ENCODE measurements around the gene ENTPD8. TPM values are rescaled to one million over a fixed set of nuclear protein-coding genes. Genes with fewer than 3 reads are reported as not detected.

ENTPD8 gene
- total and polyA plus RNA-seq, 2 of the 13 experiments (the other 11 are each of a cell fraction or from before 2014, with no cell fraction given) = 0.26 to 0.44 TPM

GRCh38 chr9:137454145-137454596, 13.0 kb upstream of the ENTPD8 start:
- H2AFZ ChIP-seq (ENCODE audit: low read length) = no peak overlapping the region
- TF ChIP-seq YEATS4 (CRISPR knock-in tag; IDR thresholded peaks at IDR 0.05; ENCODE audit: borderline replicate concordance) (no peak), ZNF879 (CRISPR knock-in tag; IDR thresholded peaks at IDR 0.05) (0 out of 2 replicates have a peak, but pooled peaks have one; percentile 1), ATF7-NPFF (CRISPR knock-in tag; IDR thresholded peaks at IDR 0.05; ENCODE audit: low read depth) (peak; percentile 18; the same call in 1 of the 2 replicates), ZNF574 (CRISPR knock-in tag; IDR thresholded peaks at IDR 0.05) (no peak), PRDM10 (CRISPR knock-in tag; IDR thresholded peaks at IDR 0.05; ENCODE audit: low read depth) (no peak), HMG20A (CRISPR knock-in tag; IDR thresholded peaks at IDR 0.05; ENCODE audit: borderline replicate concordance) (no peak), ZFP82 (CRISPR knock-in tag; IDR thresholded peaks at IDR 0.05; ENCODE audit: borderline replicate concordance) (0 out of 2 replicates have a peak, but pooled peaks have one; percentile 78), RBFOX2 (IDR thresholded peaks at IDR 0.05; ENCODE audit: low read depth, low read length) (peak; percentile 60), GATAD1 (CRISPR knock-in tag; IDR thresholded peaks at IDR 0.05) (no peak), GPN1 (CRISPR knock-in tag; IDR thresholded peaks at IDR 0.05; ENCODE audit: borderline replicate concordance) (no peak), ZNF670 (CRISPR knock-in tag; IDR thresholded peaks at IDR 0.05; ENCODE audit: borderline replicate concordance) (peak; percentile 54; the same call in 1 of the 2 replicates), ZBTB37 (CRISPR knock-in tag; IDR thresholded peaks at IDR 0.05) (0 out of 2 replicates have a peak, but pooled peaks have one; percentile 1), ZNF17 (CRISPR knock-in tag; IDR thresholded peaks at IDR 0.05) (no peak), ZNF12 (CRISPR knock-in tag; IDR thresholded peaks at IDR 0.05) (0 out of 2 replicates have a peak, but pooled peaks have one; percentile 49), HOXA9 (CRISPR knock-in tag; IDR thresholded peaks at IDR 0.05; ENCODE audit: borderline replicate concordance) (no peak), ZNF34 (CRISPR knock-in tag; IDR thresholded peaks at IDR 0.05; ENCODE audit: borderline replicate concordance) (0 out of 2 replicates have a peak, but pooled peaks have one; percentile 10), AGO2 (optimal IDR thresholded peaks at IDR 0.05; ENCODE audit: low read depth, low read length) (peak; percentile 19)

More at GRCh38 chr9:137454145-137454596, 13.0 kb upstream of the ENTPD8 start:
- Histone ChIP-seq H3K4me2 (ENCODE audit: low read depth, low read length) (peak overlapping the region; percentile 96), H3K4me1 (ENCODE audit: insufficient read depth, low read length) (peaks cover 64% of the 10 kb centered on the region), H3K4me3 (replicated peaks in 1 of 3; ENCODE audit: insufficient read depth in 1 of 3, low read depth in 2 of 3, low read length in 3 of 3) (peak overlapping the region in 2 of 3 experiments; percentile 32 to 95; a peak in 4 of 6 replicates), H3K36me3 (replicated peaks in 1 of 2; ENCODE audit: control insufficient read depth in 1 of 2, insufficient read depth in 2 of 2, low read length in 2 of 2) (peaks cover 12 to 45% of the 10 kb centered on the region in 2 experiments), H3K79me2 (ENCODE audit: insufficient read depth, low read length) (peaks cover 31% of the 10 kb centered on the region), H4K20me1 (ENCODE audit: insufficient read depth, low read length) (peaks cover 14% of the 10 kb centered on the region; the same call in 1 of the 2 replicates), H3K27me3 (ENCODE audit: control insufficient read depth in 1 of 2, insufficient read depth in 2 of 2, low read length in 2 of 2) (no peaks in the 10 kb centered on the region), H3K9ac (ENCODE audit: insufficient read depth, low read depth, low read length) (peak overlapping the region; percentile 70), H3K9me3 (ENCODE audit: low read length) (no peaks in the 10 kb centered on the region), H3K27ac (ENCODE audit: extremely low read length, insufficient read depth, low read length) (peak overlapping the region; percentile 99)
- no CpG with 5 or more reads among the region's 24 CpGs for WGBS (ENCODE audit: low lambda C conversion rate)
- in situ Hi-C loops (cut with HindIII; ENCODE audit: extremely low pct_ligation_motif_present, low pct_unique_long_range_greater_than_20kb) = no loop called here
- ATAC-seq = peak; percentile 47
- no TSS peak for BruUV-seq (replicated peaks)
- no peak for FAIRE-seq
- no peak for DNase-seq (ENCODE audit: low spot score)
- intact Hi-C loops (cut with micrococcal nuclease; ENCODE audit: unreplicated experiment) = no loop called here
- CTCF ChIA-PET (ENCODE audit: low intra/inter-chr PET ratio, low total read pairs) = no interaction called here
- POLR2A ChIA-PET = interaction anchor here (0.6 to 1.3 kb wide), 7 partner anchors 9 to 177 kb away, joined by 3 to 9 read pairs (median 4); partner anchors contain the start of genes ENTPD8 and TOR4A
